ENCODE results near the gene WWP2. TPM values are rescaled to one million over a fixed set of nuclear protein-coding genes. Genes with fewer than 3 reads are reported as not detected.
A peak's percentile ranks its signal among the peaks of the same experiment; 100 is the strongest.

The WWP2 gene
- total RNA-seq, 4 donors from 2014 or later, result 21.9 to 32.8 (median 27.8) TPM

DNA sequence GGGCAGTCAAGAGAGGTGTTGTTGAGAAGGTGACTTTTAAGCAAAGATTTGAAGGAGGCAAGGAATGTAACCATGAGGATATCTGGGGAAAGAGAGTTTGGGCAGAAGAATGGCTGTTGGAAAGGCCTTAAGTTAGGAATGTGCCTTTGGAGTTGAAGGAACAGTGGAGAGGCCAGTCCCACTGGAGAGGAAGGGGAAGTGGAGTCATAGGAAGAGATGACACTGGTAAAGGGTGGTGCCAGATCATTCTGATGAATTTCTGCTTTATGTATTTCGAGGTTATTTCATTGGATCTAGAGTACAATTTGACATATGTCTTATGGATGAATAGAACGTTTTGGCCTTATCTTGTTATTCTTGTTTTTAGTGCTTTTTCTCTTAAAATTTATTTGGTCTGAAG, 93.5 kb downstream of the WWP2 start:
- H3K27me3 ChIP-seq, result no peaks in the 10 kb centered on the region
- WGBS, result 64% methylated on average over 2 of the region's 2 CpGs
- peak overlapping the region in 1 of 4 donors; percentile 23 for H3K27ac ChIP-seq (replicated peaks in 1 of 4)
- DNase-seq (ENCODE audit: extremely low spot score), result no peak
- no peak overlapping the region for H3K4me3 ChIP-seq
- intact Hi-C loops (cut with DNase I), result loop anchor here (5.0 kb wide), 1 partner anchor 58 kb away; no protein-coding TSS in a partner anchor
- H3K9me3 ChIP-seq, result no peaks in the 10 kb centered on the region
- TF ChIP-seq POLR2AphosphoS5 (IDR thresholded peaks at IDR 0.05) (no peak), POLR2A (IDR thresholded peaks at IDR 0.05; ENCODE audit: low read depth) (no peak), CTCF (IDR thresholded peaks at IDR 0.05) (no peak), EP300 (IDR thresholded peaks at IDR 0.05) (no peak)
- peaks cover 15 to 40% (median 33%) of the 10 kb centered on the region in 4 donors for H3K4me1 ChIP-seq
- H3K36me3 ChIP-seq, result peaks cover 0 to 8% (median 0%) of the 10 kb centered on the region in 4 donors

DNA sequence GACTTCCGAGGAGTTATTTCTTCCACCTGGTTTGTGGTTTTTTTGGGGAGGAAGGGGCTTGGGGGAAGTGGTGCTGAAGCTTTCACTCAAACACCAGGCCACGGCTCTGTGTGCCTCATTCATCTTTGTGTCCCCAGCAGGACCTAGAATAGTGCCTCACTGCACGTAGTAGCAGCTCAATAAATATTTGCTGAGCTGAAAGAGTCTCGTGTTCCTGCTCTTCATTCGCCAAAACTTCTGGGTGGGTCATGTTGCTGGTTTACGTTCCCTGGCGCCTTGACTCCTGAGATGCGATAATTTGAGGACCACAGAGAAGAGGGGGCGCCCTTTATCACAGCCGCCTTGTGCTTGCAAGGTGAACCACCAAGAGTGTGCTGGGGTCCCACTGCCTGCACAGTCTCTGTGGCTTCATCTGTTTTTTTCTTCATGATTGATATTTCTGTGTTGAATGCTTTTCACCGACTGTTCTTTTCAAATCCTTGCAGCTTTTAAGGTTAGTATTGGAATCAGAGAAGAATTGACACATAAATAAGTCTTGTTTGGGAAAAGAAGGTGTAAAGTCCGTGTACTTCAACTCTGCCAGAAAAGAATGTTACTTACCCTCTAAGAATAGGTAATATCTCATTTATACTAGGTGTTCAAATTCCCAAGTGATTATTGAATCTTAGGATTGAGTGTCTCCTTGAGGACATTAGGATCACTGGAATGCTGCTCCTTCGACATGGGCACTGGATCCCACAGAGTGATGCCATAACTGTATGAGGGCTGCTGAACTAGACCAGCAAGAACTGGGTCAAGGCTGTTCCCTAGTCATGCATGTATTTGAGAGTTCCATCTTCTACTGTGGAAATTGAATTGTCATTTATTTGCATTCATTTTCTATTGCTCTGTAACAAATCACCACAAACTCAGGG, 96.3 kb downstream of the WWP2 start:
- Histone ChIP-seq H3K4me1 (peaks cover 35 to 53% (median 48%) of the 10 kb centered on the region in 4 donors), H3K27ac (replicated peaks in 1 of 4) (no peak overlapping the region), H3K27me3 (no peaks in the 10 kb centered on the region), H3K4me3 (no peak overlapping the region), H3K9me3 (no peaks in the 10 kb centered on the region), H3K36me3 (peaks cover 0 to 2% (median 0%) of the 10 kb centered on the region in 4 donors)
- WGBS, result 93% methylated on average over 13 of the region's 13 CpGs
- no peak for DNase-seq (ENCODE audit: extremely low spot score)
- intact Hi-C loops (cut with DNase I), result loop anchor here (5.0 kb wide), 1 partner anchor 61 kb away; no protein-coding TSS in a partner anchor
- no peak for TF ChIP-seq POLR2A (IDR thresholded peaks at IDR 0.05; ENCODE audit: low read depth)
- TF ChIP-seq POLR2AphosphoS5 (IDR thresholded peaks at IDR 0.05), result no peak
- no peak for TF ChIP-seq EP300 (IDR thresholded peaks at IDR 0.05)
- TF ChIP-seq CTCF (IDR thresholded peaks at IDR 0.05), result no peak

GRCh38 chr16:69859105-69859989, 97.2 kb downstream of the WWP2 start:
- 44% methylated on average over 20 of the region's 20 CpGs for WGBS
- no peak for TF ChIP-seq EP300 (IDR thresholded peaks at IDR 0.05)
- no peak for TF ChIP-seq POLR2AphosphoS5 (IDR thresholded peaks at IDR 0.05)
- peak; percentile 40 to 56 (median 49) for TF ChIP-seq CTCF (IDR thresholded peaks at IDR 0.05)
- H3K36me3 ChIP-seq, result no peaks in the 10 kb centered on the region
- H3K27me3 ChIP-seq, result no peaks in the 10 kb centered on the region
- intact Hi-C loops (cut with DNase I), result loop anchor here (5.0 kb wide), 1 partner anchor 62 kb away; no protein-coding TSS in a partner anchor
- peaks cover 35 to 53% (median 48%) of the 10 kb centered on the region in 4 donors for H3K4me1 ChIP-seq
- no peaks in the 10 kb centered on the region for H3K9me3 ChIP-seq
- no peak overlapping the region for H3K4me3 ChIP-seq
- DNase-seq (ENCODE audit: extremely low spot score), result no peak
- H3K27ac ChIP-seq (replicated peaks in 1 of 4), result peak overlapping the region; percentile 78 to 84 (median 84)

DNA sequence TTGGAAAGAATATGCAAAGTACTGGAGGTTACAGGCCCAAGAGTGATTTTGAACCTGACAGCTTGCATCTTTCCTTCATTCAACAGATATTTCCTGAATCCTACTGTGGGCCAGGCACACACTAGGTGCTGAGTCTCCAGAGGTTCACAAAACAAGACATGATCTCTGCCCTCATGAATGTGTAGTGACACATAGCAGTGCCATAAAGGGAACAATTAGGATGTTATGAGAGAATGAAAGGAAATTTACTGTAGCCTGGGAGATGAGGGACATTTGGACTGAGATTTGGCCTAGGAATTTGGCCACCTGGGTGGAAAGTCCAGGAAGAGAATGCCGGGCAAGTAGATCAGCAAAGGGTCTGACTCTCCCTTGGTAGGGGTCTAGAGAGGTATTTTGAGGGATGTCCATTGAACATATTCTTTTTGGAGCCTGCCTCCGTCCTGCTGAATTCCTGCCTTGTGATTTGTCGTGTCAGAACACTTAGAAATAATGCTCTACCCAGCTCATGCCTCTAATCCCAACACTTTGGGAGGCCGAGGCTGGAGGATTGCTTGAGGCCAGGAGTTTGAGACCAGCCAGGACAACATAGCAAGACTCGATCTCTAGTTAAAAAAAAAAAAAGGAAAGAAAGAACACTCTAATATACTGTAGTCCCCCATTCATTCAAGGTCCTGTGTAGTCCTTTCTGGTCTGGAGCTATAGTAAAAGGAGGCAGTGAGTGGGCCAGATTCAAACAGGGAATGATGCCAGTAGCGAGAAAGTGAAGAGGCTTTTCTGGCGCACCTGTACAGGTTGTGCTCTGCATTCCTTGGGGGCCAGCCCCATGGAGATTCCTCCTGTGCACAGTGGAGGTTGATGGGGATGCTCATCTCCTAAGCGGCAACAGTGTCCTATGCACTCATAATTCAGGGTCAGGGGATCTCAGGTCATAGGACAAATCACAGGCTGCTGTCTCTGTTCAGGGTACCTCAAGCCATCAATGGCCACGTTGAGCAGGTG, 98.4 kb downstream of the WWP2 start:
- H3K4me3 ChIP-seq, result no peak overlapping the region
- intact Hi-C loops (cut with DNase I), result loop anchor here (5.0 kb wide), 1 partner anchor 67 kb away; no protein-coding TSS in a partner anchor
- peak overlapping the region; percentile 78 to 84 (median 84) for H3K27ac ChIP-seq (replicated peaks in 1 of 4)
- H3K4me1 ChIP-seq, result peaks cover 30 to 49% (median 40%) of the 10 kb centered on the region in 4 donors
- no peaks in the 10 kb centered on the region for H3K9me3 ChIP-seq
- no peaks in the 10 kb centered on the region for H3K36me3 ChIP-seq
- WGBS, result 89% methylated on average over 8 of the region's 9 CpGs
- H3K27me3 ChIP-seq, result no peaks in the 10 kb centered on the region
- TF ChIP-seq EP300 (IDR thresholded peaks at IDR 0.05) (no peak), POLR2AphosphoS5 (IDR thresholded peaks at IDR 0.05) (no peak), CTCF (IDR thresholded peaks at IDR 0.05) (no peak), POLR2A (IDR thresholded peaks at IDR 0.05; ENCODE audit: low read depth) (no peak)
- no peak for DNase-seq (ENCODE audit: extremely low spot score)
